Measurements from ENCODE around the gene TRAF3.
"Not testable (repeated sequence)": the region's sequence is repeated elsewhere in the genome, so short reads cannot be mapped to it uniquely, and the experiment has no call there.

The TRAF3 gene

DNA sequence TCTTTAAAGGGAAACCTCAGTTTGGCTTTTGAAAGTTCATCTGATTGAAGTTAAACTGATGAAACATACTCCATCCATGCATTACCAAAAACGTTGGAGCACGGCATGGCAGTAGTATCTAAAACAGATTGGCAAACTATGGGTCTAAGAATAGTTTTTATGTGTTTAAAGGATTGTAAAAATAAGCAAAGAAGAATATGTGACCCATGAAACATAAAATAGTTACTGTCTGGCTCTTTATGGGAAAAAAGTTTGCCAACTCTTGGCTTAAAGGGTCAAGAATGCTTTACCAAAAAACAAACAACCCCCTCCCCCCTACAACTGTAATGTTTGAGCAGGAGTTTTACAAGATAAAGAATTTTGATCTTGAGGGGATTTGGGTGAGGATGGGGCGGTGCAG lies 32.6 kb downstream of the TRAF3 start:
- no peak for DNase-seq

DNA sequence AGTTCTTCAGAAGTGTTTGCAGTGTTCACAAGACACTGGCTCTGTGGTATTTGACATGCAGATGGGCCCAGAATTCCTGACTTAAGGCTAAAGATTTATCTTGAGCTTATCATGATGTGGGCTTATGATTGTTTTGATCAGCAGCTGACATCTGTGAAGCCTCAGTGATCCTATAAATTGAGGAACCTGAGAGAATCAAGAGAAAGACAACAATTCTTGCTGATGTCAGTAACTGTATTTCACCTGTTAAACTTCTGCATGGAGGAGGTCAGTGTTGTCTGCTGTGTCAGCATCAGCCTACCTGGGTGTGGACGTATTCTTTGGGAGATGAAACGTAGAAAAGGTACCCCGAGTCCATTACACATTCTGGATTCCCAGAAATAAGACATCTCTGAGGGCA lies 33.3 kb downstream of the TRAF3 start:
- no peak for DNase-seq

DNA sequence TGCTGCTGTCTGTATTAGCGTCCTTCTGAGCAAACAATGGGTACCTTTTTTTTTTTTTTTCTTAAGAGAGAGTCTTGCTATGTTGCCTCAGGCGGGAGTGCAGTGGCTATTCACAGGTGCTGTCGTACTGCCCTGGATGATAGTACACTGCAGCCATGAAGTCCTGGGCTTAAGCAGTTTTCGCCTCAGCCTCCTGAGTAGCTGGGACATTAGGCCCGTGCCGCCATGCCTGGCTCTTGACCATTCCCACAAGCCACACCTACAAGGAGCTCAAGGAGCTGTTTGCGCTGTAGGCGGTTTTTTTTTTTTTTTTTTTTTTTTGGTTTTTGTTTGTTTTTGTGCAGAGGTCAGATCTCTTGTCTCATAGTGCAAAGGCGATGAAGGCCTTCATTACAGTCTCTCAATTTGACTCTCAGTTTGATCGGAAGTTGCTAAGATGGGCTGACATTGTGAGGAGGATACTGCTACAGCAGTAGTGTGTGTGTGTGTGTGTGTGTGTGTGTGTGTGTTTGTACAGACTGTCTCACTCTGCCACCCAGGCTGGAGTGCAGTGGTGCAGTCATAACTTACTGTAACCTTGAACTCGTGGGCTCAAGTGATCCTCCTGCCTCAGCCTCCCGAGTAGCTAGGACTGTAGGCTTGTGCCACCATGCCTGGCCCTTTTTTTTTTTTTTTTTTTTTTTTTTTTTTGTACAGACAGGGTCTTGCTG lies 34.2 kb downstream of the TRAF3 start:
- no peak for DNase-seq

DNA sequence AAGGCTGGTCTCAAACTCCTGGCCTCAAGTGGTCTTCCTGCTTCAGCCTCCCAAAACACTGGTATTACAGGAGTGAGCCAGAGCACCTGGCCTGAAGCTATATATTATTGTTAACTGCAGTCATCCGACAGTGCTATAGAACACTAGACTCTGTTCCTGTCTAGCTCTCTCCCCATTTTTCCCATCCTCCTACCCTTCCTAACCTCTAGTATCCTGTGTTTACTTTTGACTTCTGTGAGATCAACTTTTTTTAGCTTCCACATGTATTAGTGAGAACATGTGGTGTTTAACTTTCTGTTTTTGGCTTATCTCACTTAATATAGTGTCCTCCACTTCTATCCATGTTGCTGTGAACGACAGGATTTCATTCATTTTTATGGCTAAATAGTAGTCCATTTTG lies 34.7 kb downstream of the TRAF3 start:
- no peak for DNase-seq

DNA sequence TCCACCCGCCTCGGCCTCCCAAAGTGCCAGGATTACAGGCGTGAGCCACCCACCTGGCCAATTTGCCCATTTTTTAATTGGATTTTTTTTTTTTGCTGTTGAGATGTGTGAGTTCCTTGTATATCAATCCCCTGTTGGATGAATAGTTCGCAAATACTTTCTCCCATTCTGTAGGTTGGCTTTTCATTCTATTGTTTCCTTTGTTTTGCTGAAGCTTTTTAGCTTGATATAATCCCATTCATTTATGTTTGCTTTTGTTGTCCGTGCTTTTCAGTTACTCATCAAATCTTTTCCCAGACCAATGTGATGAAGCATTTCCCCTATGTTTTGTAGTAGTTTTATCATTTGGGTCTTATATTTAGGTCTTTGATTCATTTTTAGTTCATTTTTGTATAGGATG lies 36.4 kb downstream of the TRAF3 start:
- DNase-seq = no peak

DNA sequence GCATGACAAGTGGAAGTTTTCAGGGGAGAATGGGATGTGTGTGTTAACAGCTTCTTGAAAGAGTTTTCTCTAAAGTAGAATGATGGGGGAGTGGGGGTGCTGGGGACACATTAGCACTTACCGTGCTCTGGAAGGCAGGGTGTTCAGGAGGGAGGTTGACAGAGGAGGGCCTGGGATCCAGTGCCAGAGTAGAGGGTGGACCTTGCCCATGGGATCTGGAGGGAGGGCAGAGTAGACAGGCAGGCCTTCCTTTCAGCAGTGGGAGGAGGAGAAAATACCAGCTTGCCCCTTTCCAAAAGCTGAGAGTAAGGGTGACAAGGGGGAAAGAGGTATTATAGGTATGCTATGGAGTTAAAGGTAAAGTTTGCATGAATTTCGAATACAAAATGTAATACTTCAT lies 40.1 kb downstream of the TRAF3 start:
- no peak for DNase-seq

DNA sequence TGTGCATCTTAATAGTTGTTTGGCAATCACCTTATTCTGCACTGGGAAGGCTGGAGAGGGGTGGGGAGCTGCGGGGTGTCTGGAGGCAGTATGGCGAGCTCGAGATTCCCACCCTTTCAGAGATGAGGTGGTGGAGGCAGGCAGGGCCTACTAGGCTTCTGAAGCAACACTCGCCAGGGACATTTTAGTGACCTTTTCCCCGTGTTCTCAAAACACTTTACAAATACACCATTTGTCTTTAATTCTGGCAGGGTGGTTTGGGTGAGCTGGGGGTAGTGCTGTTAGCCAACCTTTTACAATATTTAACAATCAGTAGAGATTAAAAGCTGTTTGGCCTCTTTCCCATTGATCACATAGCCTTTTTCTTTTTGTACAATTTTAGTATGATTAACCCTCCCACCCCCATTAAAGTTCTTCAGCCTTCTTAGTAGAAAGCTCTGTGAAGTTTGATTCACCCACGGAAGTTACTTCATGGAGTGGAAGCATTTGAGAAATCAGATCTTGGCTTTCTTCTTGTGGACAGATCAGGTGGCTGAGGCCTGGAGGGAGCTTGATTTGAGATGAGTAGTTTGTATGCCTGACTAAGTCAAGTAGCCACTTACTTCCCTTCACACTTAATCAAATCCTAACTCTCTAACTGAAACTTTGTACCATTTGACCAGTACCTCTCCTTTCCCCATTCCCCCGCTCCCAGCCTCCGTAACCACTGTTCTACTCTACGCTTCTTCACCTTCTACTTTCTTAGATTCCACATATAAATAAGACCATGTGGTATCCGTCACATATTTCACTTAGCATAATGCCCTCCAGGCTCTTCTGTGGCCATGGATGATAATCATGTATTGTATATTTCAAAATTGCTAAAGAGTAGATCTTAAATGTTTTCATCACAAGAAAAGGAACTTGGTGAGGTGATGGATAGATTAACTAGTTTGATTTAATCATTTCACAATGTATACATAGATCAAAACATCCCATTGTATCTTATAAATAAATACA lies 41.0 kb downstream of the TRAF3 start:
- DNase-seq = no peak

DNA sequence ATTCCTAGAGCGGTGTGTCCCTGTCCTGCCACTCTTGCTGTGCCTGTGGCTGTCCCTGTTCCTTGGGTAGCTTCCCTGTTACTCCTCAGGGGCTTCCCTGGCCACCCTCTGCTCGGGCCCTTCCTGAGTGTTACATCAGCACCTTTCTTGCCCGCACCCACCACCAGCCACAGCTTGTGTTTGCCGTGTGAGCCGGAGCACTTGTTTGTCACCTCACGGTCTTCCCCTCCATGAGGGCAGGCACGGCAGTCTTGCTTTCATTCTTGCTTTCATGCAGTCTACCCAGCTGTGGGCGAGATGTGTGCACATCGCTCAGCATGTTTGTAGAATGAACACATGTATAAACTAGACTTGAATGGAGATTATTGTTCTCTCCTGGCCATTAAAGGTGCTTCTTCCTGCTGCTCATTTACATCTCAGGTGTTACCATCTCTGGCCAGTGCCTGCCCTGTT lies 42.0 kb downstream of the TRAF3 start:
- DNase-seq = peak; percentile 44

DNA sequence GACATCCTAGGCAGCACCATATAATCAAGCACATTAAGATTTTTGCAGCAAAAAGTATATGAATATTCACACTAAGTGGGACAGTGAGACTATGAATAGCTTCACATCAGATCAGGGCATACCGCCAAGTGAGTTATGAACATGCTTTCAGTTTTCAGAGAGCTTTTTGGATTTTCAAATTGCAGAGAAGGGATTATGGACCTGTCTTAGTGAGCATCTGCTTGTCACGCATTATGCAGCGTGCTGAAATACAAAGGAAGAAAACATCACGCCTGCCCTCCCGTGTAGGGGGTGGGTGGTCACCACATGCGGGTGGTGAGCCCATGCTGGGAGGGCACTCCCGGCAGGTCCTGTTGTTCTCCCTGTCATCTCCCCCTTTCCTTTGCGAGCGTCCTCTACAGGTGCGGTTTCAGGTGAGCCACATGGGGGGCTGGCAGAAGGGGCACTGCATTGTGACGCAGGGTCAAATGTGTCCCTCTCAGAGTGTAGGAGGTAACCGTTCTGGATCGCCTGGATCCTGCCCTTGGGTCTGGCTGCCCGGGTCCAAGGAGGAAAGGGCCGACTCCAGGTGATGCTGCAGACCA lies 42.6 kb downstream of the TRAF3 start:
- DNase-seq = no peak

DNA sequence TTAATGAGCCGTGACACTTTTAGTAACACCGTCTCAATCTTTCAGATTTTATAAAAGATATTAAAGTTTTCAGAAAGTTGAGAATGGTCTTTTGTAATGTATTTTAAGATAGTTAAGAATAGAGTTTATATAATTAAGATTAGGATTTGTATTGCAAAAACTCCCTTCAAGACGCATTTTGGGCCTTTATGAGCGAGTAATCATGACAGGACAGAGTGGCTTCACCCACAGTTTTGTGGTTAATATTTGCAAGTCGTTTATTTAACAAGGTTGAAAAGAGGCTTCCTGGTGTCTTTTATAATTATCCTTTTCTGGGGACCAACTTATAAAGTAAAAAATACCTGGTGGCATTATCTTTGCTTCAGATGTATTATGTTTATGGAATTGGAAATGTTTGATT lies 44.0 kb downstream of the TRAF3 start:
- DNase-seq = no peak

DNA sequence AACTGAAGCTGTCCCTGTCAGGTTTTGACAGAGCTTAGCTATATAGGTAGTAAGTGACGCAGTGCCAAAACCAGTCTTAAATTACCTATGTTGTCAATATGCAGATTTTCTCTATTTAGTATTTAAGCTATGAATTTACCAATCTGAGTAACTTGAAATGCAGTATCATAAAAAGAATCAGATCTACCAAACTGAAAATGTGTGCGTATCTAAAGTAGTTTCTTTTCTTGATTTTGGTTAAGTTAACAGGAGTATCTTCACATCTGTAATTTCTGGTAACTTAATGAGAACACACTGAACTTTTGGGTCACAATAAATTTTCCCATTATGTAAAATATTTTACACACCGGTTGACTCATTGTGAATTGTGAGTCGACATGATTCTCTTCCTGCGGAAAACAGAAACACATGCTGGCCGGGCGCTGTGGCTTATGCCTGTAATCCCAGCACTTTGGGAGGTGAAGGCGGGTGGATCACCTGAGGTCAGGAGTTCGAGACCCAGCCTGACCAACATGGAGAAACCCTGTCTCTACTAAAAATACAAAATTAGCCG lies 45.1 kb downstream of the TRAF3 start:
- no peak for DNase-seq

DNA sequence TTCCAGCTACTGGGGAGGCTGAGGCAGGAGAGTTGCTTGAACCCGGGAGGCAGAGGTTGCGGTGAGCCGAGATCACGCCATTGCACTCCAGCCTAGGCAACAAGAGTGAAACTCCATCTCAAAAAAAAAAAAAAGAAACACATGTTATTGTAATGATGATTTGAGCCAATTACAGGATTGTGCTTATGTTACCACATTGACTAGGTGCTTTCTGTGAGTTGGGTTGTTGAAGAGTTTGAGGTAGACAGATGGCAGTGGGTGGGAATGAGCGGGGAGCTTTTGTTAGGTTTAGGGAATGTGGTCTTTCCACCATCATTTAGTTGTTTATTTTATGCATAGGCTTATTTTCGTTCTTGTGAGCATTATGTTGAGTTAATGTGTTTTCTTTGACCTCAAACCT lies 45.6 kb downstream of the TRAF3 start:
- DNase-seq = not testable (repeated sequence)

DNA sequence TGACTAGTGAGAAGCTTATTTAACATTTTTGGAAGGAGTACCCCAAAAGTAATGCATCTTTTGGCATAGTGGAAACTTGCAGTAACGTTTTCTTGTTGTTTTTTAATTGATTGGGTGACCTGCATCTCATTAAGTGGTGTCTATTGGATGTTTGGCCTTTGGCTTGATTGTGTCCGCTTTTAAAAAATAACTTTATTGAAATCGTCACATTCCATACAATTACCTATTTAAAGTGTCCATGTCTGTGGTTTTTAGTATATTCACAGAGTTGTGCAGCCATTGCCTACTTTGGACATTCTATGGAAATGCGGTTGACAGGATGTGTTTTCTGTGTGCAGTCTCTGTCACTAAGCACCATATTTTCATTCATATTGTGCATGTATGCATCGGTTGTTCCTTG lies 46.3 kb downstream of the TRAF3 start:
- DNase-seq = no peak

DNA sequence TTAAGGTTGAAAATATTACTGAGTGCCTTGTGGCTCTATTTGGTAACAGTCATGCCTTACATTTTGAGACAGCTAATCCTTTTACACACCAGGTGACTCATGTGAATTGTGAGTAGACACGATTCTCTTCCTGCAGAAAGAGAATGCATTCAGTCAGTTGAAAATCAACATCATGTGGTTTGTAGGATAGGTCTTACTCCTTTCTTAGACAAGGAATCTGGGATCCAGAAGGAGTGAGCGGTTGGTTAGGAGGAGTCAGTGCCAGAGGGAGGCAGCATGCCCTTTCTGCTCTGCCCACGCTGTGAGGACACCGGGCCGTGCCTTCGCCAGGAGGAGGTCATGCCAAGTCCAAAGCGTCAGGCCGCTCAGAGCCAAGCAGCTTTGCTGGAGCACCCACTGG lies 47.6 kb downstream of the TRAF3 start:
- no peak for DNase-seq

DNA sequence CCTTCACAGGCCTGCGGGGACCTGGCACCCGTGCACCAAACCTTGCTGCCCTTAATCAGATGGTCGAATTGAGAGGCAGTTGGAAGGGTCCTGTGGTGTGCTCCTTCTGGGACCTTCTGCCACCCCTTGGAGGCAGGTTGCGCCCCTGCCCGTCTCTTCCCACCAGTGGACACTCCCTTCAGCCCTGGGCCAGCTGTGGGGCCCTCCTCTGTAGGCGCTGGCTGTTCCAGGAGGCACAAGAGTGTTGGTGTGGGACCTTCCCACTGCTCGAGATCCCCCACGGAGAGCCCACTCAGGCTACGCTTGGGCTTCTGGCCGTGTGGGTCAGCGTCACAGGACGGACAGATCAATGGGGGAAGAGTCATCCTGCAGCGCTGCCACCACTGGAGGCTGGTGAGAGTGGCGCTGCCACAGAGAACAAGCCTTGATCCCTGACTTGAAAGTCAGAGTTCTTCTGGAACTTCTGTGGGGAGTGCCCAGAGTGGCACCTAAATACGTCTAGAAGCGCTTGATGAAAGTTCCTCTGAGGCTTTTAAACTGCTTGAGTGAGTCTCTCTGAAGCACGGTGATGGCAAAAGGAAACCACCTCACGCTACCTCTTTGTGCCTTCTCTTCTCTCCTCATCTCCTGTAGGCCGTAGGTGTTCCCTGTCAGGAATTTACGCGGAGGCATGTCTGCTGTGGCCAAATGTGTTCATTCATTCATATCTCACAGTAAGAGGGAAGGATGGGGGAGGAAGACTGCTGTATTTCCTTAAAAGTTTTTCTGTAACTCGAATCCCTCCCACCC lies 48.3 kb downstream of the TRAF3 start:
- no peak for DNase-seq

DNA sequence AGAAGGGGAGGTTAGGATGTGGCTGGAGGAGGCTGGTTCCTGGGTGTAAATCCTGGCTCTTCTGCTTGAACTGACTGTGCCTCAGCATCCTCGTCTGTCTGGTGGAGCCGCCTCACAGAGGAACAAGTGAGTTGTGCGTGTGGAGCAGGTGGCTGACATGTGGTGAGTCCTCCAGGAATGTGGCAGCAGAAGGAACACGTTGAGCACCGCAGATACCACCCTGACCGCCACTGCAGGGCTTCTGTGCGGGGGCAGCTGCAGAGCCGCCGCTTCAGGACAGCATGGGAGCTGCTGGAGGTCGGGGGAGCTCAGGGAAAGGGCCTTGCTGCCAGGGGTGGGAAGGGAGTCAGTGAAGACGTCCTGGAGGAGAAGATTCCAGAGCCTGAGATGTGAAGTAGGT lies 48.9 kb downstream of the TRAF3 start:
- DNase-seq = no peak

DNA sequence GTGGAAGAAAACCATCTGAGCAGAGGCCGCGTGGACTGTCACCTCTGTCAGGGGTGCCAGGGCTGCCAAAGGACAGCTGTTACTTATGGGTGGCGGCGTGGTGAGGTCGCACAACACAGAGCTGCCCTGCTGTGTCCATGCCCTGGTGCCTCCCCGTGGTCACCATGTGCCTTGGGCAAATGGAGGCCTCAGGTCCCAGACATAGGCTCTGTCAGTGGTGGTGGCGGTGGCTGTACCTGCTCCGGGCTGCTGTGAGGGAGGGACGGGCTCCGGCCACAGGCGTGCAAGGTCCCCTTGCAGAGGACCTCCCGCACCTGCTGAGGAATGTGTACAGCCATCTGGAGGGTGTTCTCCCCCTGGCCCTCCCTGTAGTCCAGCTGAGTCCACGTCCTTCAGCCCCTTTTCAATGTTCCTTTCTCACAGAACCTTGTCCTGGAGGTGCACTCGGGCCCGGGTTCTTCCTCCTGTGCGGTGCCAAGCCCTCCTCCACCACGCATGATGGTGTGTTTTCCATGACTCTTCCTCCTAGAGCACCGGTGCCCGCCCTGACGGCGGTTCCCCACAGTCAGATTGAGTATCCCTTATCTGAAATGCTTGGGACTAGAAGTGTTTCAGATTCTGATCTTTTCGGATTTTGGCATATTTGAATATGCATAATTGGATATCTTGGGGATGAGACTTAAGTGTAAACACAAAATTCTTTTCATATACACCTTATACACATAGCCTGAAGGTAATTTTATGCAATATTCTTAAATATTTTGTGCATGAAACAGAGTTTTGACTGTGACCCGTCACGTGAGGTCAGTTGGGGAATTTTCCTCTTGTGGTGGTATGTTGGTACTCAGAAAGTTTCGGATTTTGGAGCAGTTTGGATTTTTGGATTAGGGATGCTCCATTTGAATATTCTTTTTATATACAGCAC lies 49.8 kb downstream of the TRAF3 start:
- no peak for DNase-seq

DNA sequence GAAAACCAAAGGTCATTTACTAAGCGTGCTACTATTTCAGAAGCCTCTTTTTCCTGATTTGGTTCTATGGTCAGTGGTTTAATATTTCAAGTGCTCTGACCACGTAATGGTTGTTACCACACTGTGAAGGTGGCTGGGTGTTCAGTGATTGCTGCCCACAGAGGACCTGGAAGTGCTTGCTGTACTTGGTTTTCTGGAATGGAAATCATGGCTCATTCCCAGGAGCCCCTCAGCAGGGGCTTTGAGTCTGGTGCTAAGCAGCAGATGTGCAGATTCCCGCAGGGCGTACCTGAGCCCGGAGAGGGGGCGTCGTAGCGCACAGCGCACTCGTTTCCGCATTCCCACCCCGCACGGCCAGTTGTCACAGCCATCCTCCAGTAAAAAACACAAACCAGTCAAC lies 50.5 kb downstream of the TRAF3 start:
- DNase-seq = no peak

DNA sequence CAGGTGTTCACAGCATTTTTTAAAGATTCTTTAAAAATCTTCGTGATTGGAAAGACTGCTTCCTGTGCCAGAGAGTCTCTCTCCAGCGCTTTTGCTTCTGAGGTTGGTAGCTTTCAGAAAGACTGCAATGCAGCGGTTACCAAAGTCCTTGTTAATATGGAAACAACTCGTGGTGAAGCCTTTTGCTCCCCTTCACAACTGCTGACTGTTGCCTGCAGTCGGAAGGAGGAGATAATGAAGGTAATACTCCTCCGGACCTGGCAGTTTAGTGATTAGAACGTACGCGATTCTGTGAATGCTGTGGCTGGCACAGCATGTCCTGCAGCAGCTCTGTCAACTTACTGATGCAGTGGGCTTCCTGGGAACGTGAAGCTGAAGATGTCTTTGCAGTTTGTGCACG lies 50.9 kb downstream of the TRAF3 start:
- no peak for DNase-seq

DNA sequence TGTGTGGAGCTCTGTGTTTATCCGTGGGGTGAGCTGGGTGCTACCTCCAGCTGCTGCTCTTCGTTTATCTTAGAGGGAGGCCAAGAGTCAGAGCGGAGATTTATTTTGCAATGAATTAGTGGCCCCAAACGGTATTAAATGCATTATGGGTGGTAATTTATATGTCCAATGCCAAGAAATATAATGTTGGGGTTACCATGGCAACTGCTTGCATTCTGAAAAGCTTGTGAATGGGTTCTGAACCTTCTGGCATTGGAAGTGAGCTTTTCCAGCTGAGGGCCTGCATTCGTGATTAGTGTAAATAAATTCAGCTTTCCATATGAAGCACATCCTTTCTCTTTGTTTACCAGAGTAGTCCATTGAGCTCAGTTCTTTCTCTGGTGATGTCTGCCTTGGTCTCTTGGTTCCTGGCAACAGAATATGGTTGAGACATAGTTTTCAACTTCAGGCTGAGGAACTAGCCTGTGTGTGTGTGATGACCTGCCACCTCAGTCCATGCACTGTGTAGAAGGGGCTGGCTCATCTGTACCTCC lies 51.8 kb downstream of the TRAF3 start:
- no peak for DNase-seq

DNA sequence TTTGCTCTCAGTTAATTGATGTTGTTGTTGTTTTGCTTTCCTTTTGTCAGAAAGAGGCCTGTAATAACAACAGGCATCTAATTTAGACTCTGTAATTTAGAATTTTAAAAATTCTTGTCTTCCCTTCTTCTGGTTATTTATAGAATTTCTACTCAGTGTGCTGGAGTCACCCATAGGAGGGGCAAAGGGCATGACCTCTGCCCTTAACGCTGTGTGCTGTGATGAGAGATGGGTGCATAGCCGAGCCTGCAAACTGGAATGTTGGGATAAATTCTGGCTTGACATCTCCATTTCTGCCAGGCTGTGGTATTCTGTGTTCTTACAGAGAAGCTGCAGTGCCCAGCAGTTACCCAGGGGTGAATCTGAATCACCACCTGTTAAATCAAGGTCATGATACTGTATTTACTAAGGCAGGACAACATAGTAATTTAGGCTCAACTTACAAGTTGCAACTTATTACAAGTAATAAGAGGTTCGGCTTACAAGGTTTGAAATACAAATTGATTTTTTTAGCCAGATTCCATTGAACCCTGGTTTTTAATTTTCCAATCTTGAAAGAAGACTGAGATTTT lies 53.3 kb downstream of the TRAF3 start:
- DNase-seq = no peak
